HG03432 (cell line): ENCODE results near the gene SCG5.
"Not testable (repeated sequence)": the region's sequence is repeated elsewhere in the genome, so short reads cannot be mapped to it uniquely, and the experiment has no call there.

Source experiments
- ATAC-seq: cut with Tn5 transposase; IDR thresholded peaks from one replicate; pipeline ENCODE4 v1.9.1; 2021; ENCODE audit warnings: mild to moderate bottlenecking, moderate library complexity; ENCODE audit not compliant: unreplicated experiment

SCG5 gene, protein sequence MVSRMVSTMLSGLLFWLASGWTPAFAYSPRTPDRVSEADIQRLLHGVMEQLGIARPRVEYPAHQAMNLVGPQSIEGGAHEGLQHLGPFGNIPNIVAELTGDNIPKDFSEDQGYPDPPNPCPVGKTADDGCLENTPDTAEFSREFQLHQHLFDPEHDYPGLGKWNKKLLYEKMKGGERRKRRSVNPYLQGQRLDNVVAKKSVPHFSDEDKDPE

DNA sequence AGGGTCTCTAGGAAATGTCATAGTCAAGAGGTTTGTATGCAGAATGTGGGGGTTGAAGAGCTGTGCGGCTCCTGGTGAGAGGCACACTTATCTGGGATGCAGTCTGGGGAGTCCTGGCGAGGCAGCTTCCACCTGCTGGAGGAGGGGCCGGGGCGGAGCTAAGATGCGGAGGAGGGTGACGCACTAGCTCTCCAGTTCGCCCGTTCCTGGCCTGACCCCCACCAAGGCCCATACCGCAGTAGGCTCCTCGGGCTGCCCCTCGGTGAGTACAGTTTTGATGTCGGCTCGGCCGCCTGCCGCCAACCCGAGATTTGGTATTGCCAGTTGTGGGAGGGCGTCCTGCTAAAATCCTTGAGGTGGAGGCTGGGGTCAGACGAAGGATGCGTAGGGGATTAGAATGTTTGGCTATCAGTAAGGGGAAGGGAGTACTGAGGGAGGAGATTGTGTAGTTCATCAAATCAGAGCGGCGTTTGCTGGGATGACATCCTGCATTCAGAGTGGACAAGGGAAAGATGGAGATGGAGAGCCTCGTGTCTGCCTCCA is at the start of gene SCG5:
Gene SCG5, plus strand, starts transcription at position 194 of the 543 bp plus-strand sequence. CDS start 1,883 bp downstream, outside the sequence.
- ATAC-seq: no peak

GRCh38 chr15:32593151-32593550 is 48.4 kb upstream of the SCG5 start, which contains the start of gene GOLGA8N:
TSS of gene GOLGA8N (plus strand) at chr15:32593456.
- ATAC-seq: not testable (repeated sequence)

GRCh38 chr15:32609518-32609917 is 32.0 kb upstream of the SCG5 start:
- ATAC-seq: not testable (repeated sequence)

GRCh38 chr15:32610719-32611118 is 30.8 kb upstream of the SCG5 start:
- not testable (repeated sequence) for ATAC-seq

GRCh38 chr15:32614712-32615050 is 26.8 kb upstream of the SCG5 start:
- peak; percentile 27 for ATAC-seq

DNA sequence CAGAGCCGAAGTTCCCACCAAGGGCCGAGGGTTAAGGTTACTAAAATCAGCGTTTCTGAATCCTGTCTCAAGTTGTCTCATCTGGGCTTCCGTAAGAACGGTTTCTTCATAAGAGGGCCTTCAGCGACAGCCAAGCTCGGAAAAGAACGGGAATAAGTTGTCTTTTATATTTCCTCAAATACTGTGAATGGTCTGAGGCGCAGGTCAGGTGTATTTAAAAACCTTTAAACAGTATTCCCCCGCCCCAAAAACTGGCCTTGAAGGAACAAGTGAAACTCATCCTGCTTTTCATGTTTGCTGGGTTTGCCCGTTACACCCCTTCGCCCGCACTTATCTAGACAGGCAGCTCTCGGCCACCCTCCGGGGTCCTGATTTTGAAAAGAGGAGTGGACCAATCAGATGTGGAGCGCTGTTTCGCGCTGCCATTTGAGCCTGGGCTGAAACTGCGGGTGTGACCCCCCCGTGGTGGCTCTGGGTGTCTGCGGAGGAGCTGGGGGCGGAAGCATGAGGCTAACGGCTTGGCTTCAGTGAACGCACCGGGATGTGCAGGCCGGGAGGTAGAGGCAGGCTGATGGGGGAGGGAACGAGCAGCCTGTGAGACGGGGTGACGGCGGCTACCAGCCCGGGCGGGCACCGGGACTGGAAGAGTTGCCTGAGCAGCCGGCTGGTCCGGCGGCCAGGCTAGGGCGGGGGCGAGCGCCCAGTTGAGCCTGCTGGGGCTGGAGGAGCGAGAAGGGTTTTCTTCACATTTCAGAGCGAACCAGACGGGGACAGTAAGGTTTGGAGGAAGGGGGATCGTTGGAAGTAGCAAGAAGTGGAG is 26.2 kb upstream of the SCG5 start, which contains the start of gene ARHGAP11A:
Gene ARHGAP11A, plus strand, starts transcription at position 454 of the 820 bp plus-strand sequence. CDS start 708 bp downstream, outside the sequence.
- ATAC-seq: peak; percentile 83

DNA sequence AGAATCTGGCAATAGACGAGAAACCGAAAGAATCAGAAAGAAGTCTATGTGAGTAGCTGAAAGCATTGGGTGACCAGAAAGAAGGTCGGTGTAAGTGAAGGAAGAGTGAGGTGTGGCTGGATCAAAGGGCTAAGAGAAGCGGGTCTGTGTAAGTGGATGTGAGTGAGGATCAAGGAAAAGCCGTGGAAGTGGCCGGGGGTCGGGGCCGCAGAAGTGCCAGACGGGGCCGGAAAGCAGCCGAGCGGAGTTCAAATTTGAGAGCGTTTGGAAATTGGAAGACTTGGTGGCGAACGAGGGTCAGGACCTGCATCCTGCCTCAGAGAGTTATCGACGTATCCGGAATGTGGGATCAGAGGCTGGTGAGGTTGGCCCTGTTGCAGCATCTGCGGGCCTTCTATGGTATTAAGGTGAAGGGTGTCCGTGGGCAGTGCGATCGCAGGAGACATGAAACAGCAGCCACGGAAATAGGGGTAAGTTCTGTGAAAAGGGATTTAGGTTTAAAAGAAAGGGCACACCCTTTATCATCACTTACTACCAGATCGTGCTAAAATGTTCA is 25.6 kb upstream of the SCG5 start:
- peak; percentile 25 for ATAC-seq

DNA sequence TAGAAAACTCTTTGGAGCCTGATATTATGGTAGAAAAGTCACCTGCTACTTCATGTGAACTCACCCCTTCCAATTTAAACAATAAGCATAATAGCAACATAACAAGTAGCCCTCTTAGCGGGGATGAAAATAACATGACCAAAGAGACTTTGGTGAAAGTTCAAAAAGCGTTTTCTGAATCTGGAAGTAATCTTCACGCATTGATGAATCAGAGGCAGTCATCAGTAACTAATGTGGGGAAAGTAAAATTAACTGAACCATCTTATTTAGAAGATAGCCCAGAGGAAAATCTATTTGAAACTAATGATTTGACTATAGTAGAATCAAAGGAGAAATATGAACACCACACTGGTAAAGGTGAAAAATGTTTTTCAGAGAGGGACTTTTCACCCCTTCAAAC is 5.1 kb upstream of the SCG5 start:
- no peak for ATAC-seq

GRCh38 chr15:32636908-32637567 is 4.5 kb upstream of the SCG5 start:
- ATAC-seq: no peak

DNA sequence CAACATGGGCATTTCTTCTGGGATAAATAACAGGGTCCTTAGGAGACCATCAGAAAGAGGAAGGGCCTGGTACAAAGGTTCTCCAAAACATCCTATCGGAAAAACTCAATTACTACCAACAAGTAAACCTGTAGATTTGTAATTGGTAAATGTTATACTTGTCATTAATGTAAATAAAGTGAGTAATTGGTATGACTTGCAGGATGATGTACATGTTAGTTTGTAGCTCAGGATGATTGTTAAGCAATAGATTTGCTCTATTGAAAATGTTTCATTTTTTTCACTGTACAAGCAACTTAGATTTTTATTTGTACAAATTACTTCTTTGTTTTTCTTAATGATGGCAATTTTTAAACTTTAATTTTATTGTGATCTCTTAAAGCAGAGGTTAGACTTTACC is 3.8 kb upstream of the SCG5 start:
- no peak for ATAC-seq

DNA sequence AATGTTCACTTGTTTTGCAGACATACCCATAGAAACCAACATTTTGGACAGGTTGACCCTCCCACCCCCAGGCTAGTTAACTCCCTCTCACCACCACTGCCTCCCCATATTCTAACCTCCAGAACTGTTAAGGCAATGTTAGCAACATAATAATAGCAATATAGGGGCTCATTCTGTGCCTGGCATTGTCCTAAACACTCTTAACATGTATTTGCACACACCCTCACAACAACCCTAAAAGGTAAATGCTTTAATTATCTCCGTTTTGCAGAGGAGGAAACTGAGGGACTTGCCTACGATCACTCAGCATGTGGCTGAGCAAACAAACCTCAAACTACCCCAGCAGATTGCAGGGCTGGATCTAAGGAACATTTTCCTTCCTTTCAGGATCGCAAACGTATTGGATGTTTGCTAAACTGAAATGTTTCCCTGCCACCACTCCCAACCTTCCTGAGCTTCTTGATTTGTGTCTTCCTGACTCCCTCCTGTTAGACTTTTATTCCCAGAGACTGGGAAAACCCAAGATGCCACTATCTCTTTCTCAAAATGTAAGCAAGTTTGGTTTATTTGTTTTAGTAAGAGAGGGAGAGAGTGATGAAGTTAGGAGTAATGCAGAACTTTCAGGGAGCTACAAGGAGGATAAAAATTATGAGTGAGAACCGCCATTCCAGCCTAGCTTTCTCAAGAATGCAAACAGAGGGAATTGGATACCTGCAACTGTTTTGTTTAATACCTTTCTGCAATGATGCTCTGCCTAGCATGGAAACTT is 1.3 kb downstream of the SCG5 start:
- ATAC-seq: no peak

DNA sequence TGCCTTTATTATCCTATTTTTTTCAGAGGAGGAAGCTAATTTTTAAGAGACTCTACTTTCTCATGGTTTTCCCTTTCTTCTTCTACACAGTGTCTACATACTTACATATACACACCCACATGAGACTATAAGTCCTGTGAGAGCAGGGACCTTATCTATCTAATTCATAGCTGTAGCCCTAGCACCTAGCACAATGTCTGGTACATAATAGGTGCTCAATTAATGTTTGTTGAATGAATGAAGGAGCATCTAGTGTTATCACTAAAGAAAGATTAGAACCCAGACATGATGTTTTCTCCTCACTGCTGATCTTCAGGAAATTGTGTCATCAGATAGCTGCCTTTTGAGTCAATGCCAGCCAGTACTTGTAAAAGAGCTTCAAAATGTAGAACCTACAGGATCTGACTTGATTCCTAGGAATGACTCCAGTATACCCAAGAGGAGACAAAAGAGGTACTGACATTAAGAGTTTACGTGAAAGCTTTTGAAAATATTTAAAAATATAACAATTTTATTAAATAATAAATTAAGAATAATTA is 2.5 kb downstream of the SCG5 start:
- ATAC-seq: no peak

DNA sequence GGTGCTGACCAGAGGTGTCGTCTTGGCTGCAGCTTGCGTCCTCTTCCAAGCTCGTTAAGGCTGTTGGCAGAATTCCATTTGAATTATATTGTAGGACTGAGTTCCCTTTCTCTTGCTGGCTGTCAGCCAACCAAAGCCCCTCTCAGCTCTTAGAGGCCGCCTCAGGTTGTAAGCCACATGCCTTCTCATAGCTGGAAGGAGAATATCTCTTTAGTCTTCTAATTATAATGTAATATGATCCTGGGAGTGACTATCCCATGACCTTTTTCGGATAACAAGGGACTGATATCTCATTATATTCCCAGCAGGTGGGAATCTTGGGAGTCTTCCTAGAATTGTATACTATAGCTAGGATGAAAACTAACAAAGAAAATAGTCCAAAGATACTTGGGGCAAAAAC is 4.8 kb downstream of the SCG5 start:
- no peak for ATAC-seq

DNA sequence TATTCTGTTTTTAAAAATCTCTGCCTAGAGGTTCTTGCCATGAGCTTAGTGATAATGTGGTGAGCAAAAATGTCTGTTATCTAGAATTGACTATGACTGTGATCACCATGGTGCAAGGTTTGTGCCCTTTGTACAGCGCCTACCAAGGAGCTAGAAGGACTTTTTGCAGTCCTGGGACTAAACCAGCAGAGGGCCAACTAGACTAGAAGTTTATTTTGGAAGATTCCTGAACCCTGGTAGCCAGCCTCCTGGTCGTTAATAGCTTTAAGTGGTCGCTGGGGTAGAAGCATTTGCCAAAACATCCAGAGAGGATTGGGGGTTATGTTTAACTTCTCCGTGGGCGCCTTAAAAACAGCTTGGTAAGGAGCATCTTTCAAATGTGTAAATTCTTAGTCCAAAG is 7.8 kb downstream of the SCG5 start:
- ATAC-seq: no peak

- ATAC-seq: peak; percentile 82
Measured at GRCh38 chr15:32651229-32651837, 9.8 kb downstream of the SCG5 start.

GRCh38 chr15:32652178-32652577 is 10.7 kb downstream of the SCG5 start:
- ATAC-seq: no peak

GRCh38 chr15:32656091-32656490 is 14.6 kb downstream of the SCG5 start:
- no peak for ATAC-seq

GRCh38 chr15:32656496-32656895 is 15.0 kb downstream of the SCG5 start:
- ATAC-seq: no peak

DNA sequence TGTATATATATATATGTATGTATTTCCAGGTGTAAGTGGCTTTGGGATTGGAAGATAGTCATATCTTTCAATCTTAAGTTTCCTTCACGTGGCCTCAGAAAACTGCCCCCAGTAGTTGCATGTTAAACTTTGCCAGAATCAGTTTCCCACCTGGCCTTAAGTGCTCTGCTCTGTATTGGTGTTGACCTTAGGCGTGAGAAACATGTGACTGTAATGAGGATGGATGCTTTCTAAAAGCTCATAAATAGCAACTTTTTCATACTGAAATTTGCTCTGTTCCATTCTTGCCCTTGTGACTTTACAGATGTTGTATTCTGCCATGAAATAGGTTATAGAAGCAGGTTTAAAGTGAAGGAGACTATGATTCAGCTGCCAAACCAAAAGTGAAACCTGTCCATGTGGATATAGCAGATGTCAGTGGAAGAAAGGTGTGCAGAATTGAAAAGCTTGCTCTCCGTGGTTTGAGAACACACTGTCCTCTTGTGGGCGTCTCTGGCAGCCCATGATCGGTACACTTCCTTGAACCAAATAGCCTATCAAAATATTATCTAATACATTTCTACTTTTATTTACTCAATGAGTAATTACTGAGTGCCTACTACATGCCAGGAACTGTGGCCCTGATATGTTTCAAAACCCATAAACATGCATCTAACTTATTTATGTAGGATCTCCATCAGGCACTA is 15.8 kb downstream of the SCG5 start:
- ATAC-seq: no peak
